Measurements from ENCODE around the gene TBC1D2.

Gene TBC1D2

GRCh38 chr9:98210435-98210834 lies 45.0 kb downstream of the TBC1D2 start:
- no peak for DNase-seq

GRCh38 chr9:98209530-98209929 lies 45.9 kb downstream of the TBC1D2 start:
- no peak for DNase-seq

GRCh38 chr9:98208635-98209034 lies 46.8 kb downstream of the TBC1D2 start:
- no peak for DNase-seq

GRCh38 chr9:98207606-98208005 lies 47.8 kb downstream of the TBC1D2 start:
- DNase-seq: no peak

- no peak for DNase-seq
Measured at GRCh38 chr9:98206754-98207153, 48.7 kb downstream of the TBC1D2 start.

- no peak for DNase-seq
Measured at GRCh38 chr9:98204692-98205091, 50.8 kb downstream of the TBC1D2 start.

- DNase-seq: no peak
Measured at GRCh38 chr9:98203153-98203552, 52.3 kb downstream of the TBC1D2 start.

GRCh38 chr9:98202252-98202651 lies 53.2 kb downstream of the TBC1D2 start:
- no peak for DNase-seq

- DNase-seq: no peak
Measured at GRCh38 chr9:98201749-98202148, 53.7 kb downstream of the TBC1D2 start.

- DNase-seq: no peak
Measured at GRCh38 chr9:98201102-98201501, 54.3 kb downstream of the TBC1D2 start.

GRCh38 chr9:98199388-98200033 lies 55.9 kb downstream of the TBC1D2 start:
- DNase-seq: no peak

- DNase-seq: no peak
Measured at GRCh38 chr9:98195671-98196070, 59.8 kb downstream of the TBC1D2 start.

- no peak for DNase-seq
Measured at GRCh38 chr9:98193336-98193944, 62.0 kb downstream of the TBC1D2 start.

- peak; percentile 86 for DNase-seq
Measured at GRCh38 chr9:98192503-98193335, 62.7 kb downstream of the TBC1D2 start, which contains the start of gene CORO2A. CORO2A (minus strand) TSS chr9:98192637; CDS start chr9:98157660, 34,977 bp downstream.

GRCh38 chr9:98191671-98192502 lies 63.6 kb downstream of the TBC1D2 start:
- no peak for DNase-seq

GRCh38 chr9:98191181-98191608 lies 64.3 kb downstream of the TBC1D2 start:
- no peak for DNase-seq

GRCh38 chr9:98190757-98191105 lies 64.7 kb downstream of the TBC1D2 start:
- DNase-seq: no peak

GRCh38 chr9:98189412-98189811 lies 66.0 kb downstream of the TBC1D2 start:
- DNase-seq: no peak

GRCh38 chr9:98187926-98188325 lies 67.5 kb downstream of the TBC1D2 start:
- no peak for DNase-seq

- DNase-seq: no peak
Measured at GRCh38 chr9:98186236-98186635, 69.2 kb downstream of the TBC1D2 start.

GRCh38 chr9:98185611-98186171 lies 69.8 kb downstream of the TBC1D2 start:
- DNase-seq: no peak

- no peak for DNase-seq
Measured at GRCh38 chr9:98185021-98185567, 70.4 kb downstream of the TBC1D2 start.
